PC-3 (cell line): Measurements from ENCODE around the gene FPR3.

Experiments
- CTCF ChIP-seq: fragments of 300-600 bp; sonication (generic); conservative IDR thresholded peaks from 2 replicates; pipeline ENCODE4 v1.5.1; 2017; ENCODE audit warnings: antibody characterized with exemption, low read depth, mild to moderate bottlenecking, low read length
- EZH2 ChIP-seq: fragments of 300-600 bp; sonication (generic); IDR thresholded peaks from one replicate; pipeline ENCODE4 v1.6.1; 2017; ENCODE audit warnings: antibody characterized with exemption, mild to moderate bottlenecking, low read length; ENCODE audit not compliant: unreplicated experiment
- EZH2phosphoT487 ChIP-seq: fragments of 300-600 bp; sonication (generic); IDR thresholded peaks from 2 replicates; pipeline ENCODE4 v1.6.1; 2018; ENCODE audit warnings: mild to moderate bottlenecking, antibody characterized with exemption, low read length, borderline replicate concordance

DNA sequence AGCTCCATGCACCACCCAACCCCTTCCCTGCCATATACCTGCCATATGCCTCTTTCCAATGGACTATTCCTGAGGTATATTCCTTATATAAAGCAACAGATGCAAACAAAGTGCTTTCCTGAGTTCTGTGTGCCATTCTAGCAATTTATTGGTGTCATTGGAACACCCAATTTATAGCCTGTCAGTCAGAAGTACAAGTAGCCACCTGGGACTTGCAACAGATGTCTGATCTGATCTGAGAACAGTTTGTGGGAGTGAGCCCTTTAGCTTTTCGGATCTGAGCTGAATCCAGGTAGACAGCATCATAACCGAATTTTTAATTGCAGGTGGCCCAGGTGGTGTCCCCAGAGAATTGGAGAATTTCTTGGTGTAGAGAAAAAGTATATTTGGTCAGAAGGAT, 963 bp upstream of the FPR3 start:
- TF ChIP-seq CTCF (no peak), EZH2phosphoT487 (no peak), EZH2 (no peak)
